BJ (cell line): Measurements from ENCODE around the gene FBXO41. TPM values are rescaled to one million over a fixed set of nuclear protein-coding genes. Genes with fewer than 3 reads are reported as not detected.

ENCODE experiments used
- CTCF ChIA-PET: fragments of 350-600 bp; formaldehyde crosslinking; extraction: SDS; loops from one replicate; lab custom pipeline; 2021; ENCODE audit warnings: antibody characterized with exemption, inconsistent platforms; lab: Yijun Ruan, JAX
- POLR2A ChIA-PET: fragments of 300-600 bp; sonication (Branson Sonifier 250); formaldehyde crosslinking; extraction: SDS; loops from one replicate; lab custom pipeline; 2021; ENCODE audit warnings: antibody characterized with exemption; lab: Charles Lee
- DNase-seq: peaks from one replicate; pipeline ENCODE4 v3.0.0-alpha.2; 2011; ENCODE audit warnings: low read depth
- H3K27me3 ChIP-seq: 2 replicates; pipeline ENCODE4 v1.6.0; 2011; ENCODE audit warnings: low read length; ENCODE audit not compliant: control insufficient read depth, insufficient read depth
- H3K36me3 ChIP-seq: 2 replicates; pipeline ENCODE4 v1.5.1; 2011; ENCODE audit warnings: low read length; ENCODE audit not compliant: control insufficient read depth, insufficient read depth
- H3K4me3 ChIP-seq: 2 replicates; pipeline ENCODE4 v1.5.1; 2011; ENCODE audit warnings: low read depth, mild to moderate bottlenecking, control low read depth, low read length
- CTCF ChIP-seq: IDR thresholded peaks from 2 replicates; pipeline ENCODE4 v1.5.1; 2011; ENCODE audit warnings: low read depth, mild to moderate bottlenecking, control low read depth, inconsistent platforms, low read length, moderate library complexity; ENCODE audit not compliant: insufficient read depth
- polyA plus RNA-seq: library from polyadenylated mRNA; depleted of rRNA; stranded (reverse); fragments of >200 nt; gene quantifications from 2 replicates; pipeline ENCODE4 v1.2.3, GENCODE V29; 2011

The FBXO41 gene
- polyA plus RNA-seq, 1 experiment, result 2.4 TPM

DNA sequence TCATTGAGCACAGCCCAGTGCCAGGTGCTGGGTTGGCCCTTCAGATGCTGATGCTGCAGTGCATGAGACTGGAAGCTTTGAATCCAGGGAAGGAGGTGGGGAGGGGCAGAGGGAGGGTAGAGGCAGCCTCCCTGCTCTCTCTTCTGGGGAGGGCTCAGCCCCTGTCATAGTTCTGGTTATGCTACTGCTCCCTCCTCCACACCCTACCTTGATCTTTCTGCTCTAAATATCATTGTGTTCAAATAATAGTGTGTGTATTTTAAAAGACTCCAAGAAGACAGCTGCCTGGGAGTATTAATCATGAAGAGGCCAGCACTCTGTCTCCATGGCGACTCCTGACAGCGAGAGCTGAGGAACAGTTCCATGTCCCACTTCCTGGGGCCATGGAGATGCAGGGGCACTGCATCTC, 12.9 kb upstream of the FBXO41 start:
- ChIA-PET CTCF (no interaction called here), POLR2A (no interaction called here)
- TF ChIP-seq CTCF, result no peak
- Histone ChIP-seq H3K36me3 (no peaks in the 10 kb centered on the region), H3K4me3 (no peak overlapping the region), H3K27me3 (peaks cover 34% of the 10 kb centered on the region)
- DNase-seq, result no peak

- POLR2A ChIA-PET, result no interaction called here
Observed at GRCh38 chr2:73295751-73296400, 11.6 kb upstream of the FBXO41 start.

DNA sequence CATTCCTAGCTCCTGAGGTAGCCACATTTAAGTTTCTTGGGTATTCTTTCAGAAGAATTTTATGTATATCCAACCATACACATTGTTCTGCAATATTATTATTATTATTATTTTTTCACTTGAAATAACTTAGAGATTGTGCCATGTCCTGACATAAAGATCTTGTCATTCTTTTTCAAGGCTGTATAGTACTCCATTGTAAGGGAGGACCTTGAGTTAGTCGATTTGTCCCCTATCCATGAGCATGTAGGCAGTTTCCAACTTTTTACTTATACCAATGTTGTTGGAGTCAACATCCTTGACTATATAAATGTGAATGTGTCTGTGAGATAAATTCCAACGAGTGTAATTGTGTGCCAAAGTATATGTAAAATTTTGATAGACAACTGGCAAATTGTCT, 10.0 kb upstream of the FBXO41 start:
- Histone ChIP-seq H3K27me3 (peaks cover 47% of the 10 kb centered on the region), H3K36me3 (no peaks in the 10 kb centered on the region), H3K4me3 (no peak overlapping the region)
- POLR2A ChIA-PET, result no interaction called here
- CTCF ChIA-PET, result no interaction called here
- TF ChIP-seq CTCF, result no peak
- DNase-seq, result no peak

More at GRCh38 chr2:73295751-73296400, 11.6 kb upstream of the FBXO41 start:
- CTCF ChIA-PET, result no interaction called here
- H3K27me3 ChIP-seq, result peaks cover 44% of the 10 kb centered on the region
- H3K36me3 ChIP-seq, result no peaks in the 10 kb centered on the region
- DNase-seq, result no peak
- H3K4me3 ChIP-seq, result no peak overlapping the region
- no peak for TF ChIP-seq CTCF

DNA sequence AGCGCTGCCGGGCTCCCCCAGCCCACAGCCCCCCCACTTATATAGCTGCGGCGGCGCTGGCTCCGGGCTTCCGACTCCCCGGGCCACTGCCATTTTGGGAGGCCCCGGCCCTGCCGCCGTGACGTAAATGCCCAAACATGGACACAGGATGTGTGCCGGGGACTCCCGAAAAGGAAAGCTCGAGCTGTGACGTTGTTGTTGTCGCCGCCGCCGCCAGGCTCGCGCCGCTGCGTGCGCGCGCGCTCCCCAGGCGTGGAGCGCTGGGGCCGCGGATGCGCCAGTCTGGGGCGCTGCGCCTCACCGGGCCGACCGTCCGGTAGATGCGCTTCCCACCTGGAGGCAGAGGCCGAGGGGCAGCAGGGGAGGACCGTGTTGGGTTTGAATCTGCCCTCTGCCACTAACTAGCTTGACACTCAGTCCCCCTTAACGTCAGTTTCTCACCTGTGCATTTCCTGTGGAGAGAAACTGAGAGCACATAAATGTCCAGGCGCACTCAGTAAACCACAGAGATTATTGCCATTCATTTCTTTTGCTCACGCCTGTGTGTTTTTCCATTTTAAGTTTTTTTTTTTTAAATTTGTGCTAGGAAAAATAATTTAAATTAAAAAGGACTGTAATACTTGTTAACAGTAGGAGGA, 9.4 kb upstream of the FBXO41 start, which contains the start of gene EGR4:
EGR4 (minus strand) TSS at position 15 of the 638 bp plus-strand sequence. CDS start 231 bp downstream, outside the sequence.
- peak; percentile 8 for DNase-seq
- ChIA-PET POLR2A (no interaction called here), CTCF (interaction anchor here (0.5 kb wide), 1 partner anchor 861 kb away, joined by 5 read pairs; no protein-coding TSS in a partner anchor)
- no peak for TF ChIP-seq CTCF
- Histone ChIP-seq H3K4me3 (peak within 1 kb of the TSS; percentile 35), H3K36me3 (no peaks in the 10 kb centered on the region), H3K27me3 (peaks cover 47% of the 10 kb centered on the region)

- POLR2A ChIA-PET, result no interaction called here
- CTCF ChIA-PET, result interaction anchor here (1.1 kb wide), 1 partner anchor 115 kb away, joined by 3 read pairs; no protein-coding TSS in a partner anchor
- no peak for TF ChIP-seq CTCF
- H3K4me3 ChIP-seq, result peak overlapping the region; percentile 35
- no peaks in the 10 kb centered on the region for H3K36me3 ChIP-seq
- no peak for DNase-seq
- peaks cover 47% of the 10 kb centered on the region for H3K27me3 ChIP-seq
Observed at GRCh38 chr2:73292906-73293533, 8.7 kb upstream of the FBXO41 start.
